Activated T-cell treated with anti-CD3 and anti-CD28 coated beads, Interleukin-2, amount 50 U/mL, for 72 hours (primary cell): ENCODE measurements around the gene CREB3L4. TPM values are rescaled to one million over a fixed set of nuclear protein-coding genes. Genes with fewer than 3 reads are reported as not detected.
"Not testable (repeated sequence)": the region's sequence is repeated elsewhere in the genome, so short reads cannot be mapped to it uniquely, and the experiment has no call there.

Experiments used
- ATAC-seq, 2 donors: fragments of 150-1000 bp; cut with Tn5 transposase; replicated peaks in 1 of 2; 2 replicates each; pipeline ENCODE4 v1.10.0; 2021; ENCODE audit warnings: moderate library complexity in 2 of 2, mild to moderate bottlenecking in 1 of 2
- DNase-seq, 2 donors: peaks; one replicate each; pipeline ENCODE4 v3.0.0; 2021 to 2022; ENCODE audit warnings: mixed read lengths in 1 of 2
- H3K27ac Mint-ChIP-seq: one replicate; pipeline ENCODE4 v1.8.0; 2022; ENCODE audit warnings: mild to moderate bottlenecking, moderate library complexity, mixed read lengths
- H3K27me3 Mint-ChIP-seq: one replicate; pipeline ENCODE4 v1.8.0; 2022; ENCODE audit warnings: low read depth, mixed read lengths
- H3K36me3 Mint-ChIP-seq, 2 donors: one replicate each; pipeline ENCODE4 v1.8.0; 2022; ENCODE audit warnings: mixed read lengths in 2 of 2, mild to moderate bottlenecking in 1 of 2; ENCODE audit not compliant: insufficient read depth in 2 of 2
- H3K4me1 Mint-ChIP-seq: one replicate; pipeline ENCODE4 v1.8.0; 2022; ENCODE audit warnings: low read depth, mixed read lengths
- H3K4me3 Mint-ChIP-seq, 2 donors: one replicate each; pipeline ENCODE4 v1.8.0; 2022; ENCODE audit warnings: mild to moderate bottlenecking in 2 of 2, mixed read lengths in 2 of 2, moderate library complexity in 2 of 2
- H3K9me3 Mint-ChIP-seq, 2 donors: one replicate each; pipeline ENCODE4 v1.8.0; 2022; ENCODE audit warnings: mixed read lengths in 2 of 2
- total RNA-seq, 2 donors: library from RNA; stranded (reverse); gene quantifications; one replicate each; pipeline ENCODE4 v1.2.3, GENCODE V29; 2022

CREB3L4 gene
- total RNA-seq, 2 donors from 2014 or later, result 13.7 to 13.9 TPM

GRCh38 chr1:153970346-153970745 lies 2.6 kb downstream of the CREB3L4 start:
- Mint-ChIP-seq H3K4me1 (peaks cover 72% of the 10 kb centered on the region), H3K36me3 (peaks cover 14 to 21% of the 10 kb centered on the region in 2 donors), H3K9me3 (no peaks in the 10 kb centered on the region), H3K27ac (no peak overlapping the region), H3K27me3 (no peaks in the 10 kb centered on the region), H3K4me3 (no peak overlapping the region)
- no peak for DNase-seq
- ATAC-seq, result no peak

- Mint-ChIP-seq H3K4me1 (peaks cover 59% of the 10 kb centered on the region), H3K27me3 (no peaks in the 10 kb centered on the region), H3K9me3 (no peaks in the 10 kb centered on the region), H3K36me3 (peaks cover 21 to 23% of the 10 kb centered on the region in 2 donors), H3K4me3 (no peak overlapping the region), H3K27ac (no peak overlapping the region)
- DNase-seq (no peak), ATAC-seq (no peak)
These were observed 5.4 kb downstream of the CREB3L4 start for GRCh38 chr1:153973071-153973470.

GRCh38 chr1:153973525-153973924 lies 5.8 kb downstream of the CREB3L4 start:
- no peak for ATAC-seq
- peaks cover 21 to 23% of the 10 kb centered on the region in 2 donors for H3K36me3 Mint-ChIP-seq

GRCh38 chr1:153976819-153977249 lies 9.1 kb downstream of the CREB3L4 start:
- DNase-seq (no peak), ATAC-seq (no peak)
- H3K4me3 Mint-ChIP-seq, result peak overlapping the region; percentile 95 to 98
- H3K36me3 Mint-ChIP-seq, result peaks cover 21 to 23% of the 10 kb centered on the region in 2 donors
- peak overlapping the region; percentile 96 for H3K27ac Mint-ChIP-seq
- no peaks in the 10 kb centered on the region for H3K27me3 Mint-ChIP-seq
- no peaks in the 10 kb centered on the region for H3K9me3 Mint-ChIP-seq
- H3K4me1 Mint-ChIP-seq, result peaks cover 59% of the 10 kb centered on the region

More at GRCh38 chr1:153973525-153973924, 5.8 kb downstream of the CREB3L4 start:
- Mint-ChIP-seq H3K4me1 (peaks cover 59% of the 10 kb centered on the region), H3K27ac (no peak overlapping the region), H3K4me3 (no peak overlapping the region), H3K27me3 (no peaks in the 10 kb centered on the region), H3K9me3 (no peaks in the 10 kb centered on the region)
- DNase-seq, result no peak

- Mint-ChIP-seq H3K9me3 (no peaks in the 10 kb centered on the region), H3K27me3 (no peaks in the 10 kb centered on the region)
- ATAC-seq, result peak; percentile 94 to 95
These were observed 9.8 kb downstream of the CREB3L4 start, which contains the start of gene JTB for GRCh38 chr1:153977250-153978240. Gene JTB, minus strand, starts transcription at chr1:153977674. Its CDS starts 422 bp downstream, at chr1:153977252.

GRCh38 chr1:153978274-153978909 lies 10.7 kb downstream of the CREB3L4 start:
- H3K9me3 Mint-ChIP-seq, result no peaks in the 10 kb centered on the region
- H3K4me1 Mint-ChIP-seq, result peaks cover 47% of the 10 kb centered on the region
- no peaks in the 10 kb centered on the region for H3K27me3 Mint-ChIP-seq
- H3K27ac Mint-ChIP-seq, result peak overlapping the region; percentile 91
- H3K4me3 Mint-ChIP-seq, result peak overlapping the region; percentile 95 to 98
- DNase-seq (no peak), ATAC-seq (no peak)
- peaks cover 20 to 21% of the 10 kb centered on the region in 2 donors for H3K36me3 Mint-ChIP-seq

More at GRCh38 chr1:153977250-153978240, 9.8 kb downstream of the CREB3L4 start, which contains the start of gene JTB:
- peak within 1 kb of the TSS; percentile 96 for H3K27ac Mint-ChIP-seq
- H3K4me1 Mint-ChIP-seq, result peaks cover 52% of the 10 kb centered on the region
- H3K4me3 Mint-ChIP-seq, result peak within 1 kb of the TSS; percentile 95 to 98
- DNase-seq, result peak; percentile 84 to 88
- H3K36me3 Mint-ChIP-seq, result peaks cover 21 to 23% of the 10 kb centered on the region in 2 donors

GRCh38 chr1:153979091-153979490 lies 11.4 kb downstream of the CREB3L4 start:
- Mint-ChIP-seq H3K36me3 (peaks cover 17 to 18% of the 10 kb centered on the region in 2 donors), H3K4me1 (peaks cover 40% of the 10 kb centered on the region), H3K4me3 (peak overlapping the region; percentile 95 to 98)
- H3K27ac Mint-ChIP-seq, H3K9me3 Mint-ChIP-seq, H3K27me3 Mint-ChIP-seq, ATAC-seq, DNase-seq: not testable (repeated sequence)

- H3K9me3 Mint-ChIP-seq, H3K27ac Mint-ChIP-seq, H3K4me3 Mint-ChIP-seq, H3K36me3 Mint-ChIP-seq, H3K27me3 Mint-ChIP-seq, ATAC-seq, DNase-seq: not testable (repeated sequence)
- H3K4me1 Mint-ChIP-seq, result peaks cover 41% of the 10 kb centered on the region
These were observed 14.0 kb downstream of the CREB3L4 start for GRCh38 chr1:153981735-153982134.

- Mint-ChIP-seq H3K36me3 (peaks cover 0 to 2% of the 10 kb centered on the region in 2 donors), H3K9me3 (no peaks in the 10 kb centered on the region), H3K27me3 (no peaks in the 10 kb centered on the region), H3K4me1 (peaks cover 37% of the 10 kb centered on the region), H3K27ac (no peak overlapping the region), H3K4me3 (peak overlapping the region; percentile 5 to 60)
- DNase-seq, result no peak
- no peak for ATAC-seq
These were observed 16.6 kb downstream of the CREB3L4 start for GRCh38 chr1:153984123-153984894.

- DNase-seq (peak; percentile 68 to 82), ATAC-seq (peak; percentile 83 to 85)
These were observed 17.7 kb downstream of the CREB3L4 start for GRCh38 chr1:153985341-153985912.

GRCh38 chr1:153985941-153986761 lies 18.4 kb downstream of the CREB3L4 start, which contains the start of gene RAB13:
Gene RAB13, minus strand, starts transcription at chr1:153986339. Its CDS starts 103 bp downstream, at chr1:153986236.
- Mint-ChIP-seq H3K27me3 (no peaks in the 10 kb centered on the region), H3K4me3 (peak within 1 kb of the TSS; percentile 93 to 95), H3K36me3 (peaks cover 7 to 9% of the 10 kb centered on the region in 2 donors), H3K9me3 (peaks cover 0 to 1% of the 10 kb centered on the region in 2 donors), H3K4me1 (peaks cover 47% of the 10 kb centered on the region), H3K27ac (peak within 1 kb of the TSS; percentile 91)
- ATAC-seq (peak in 1 of 2 donors; percentile 10), DNase-seq (peak in 1 of 2 donors; percentile 27)

More at GRCh38 chr1:153985341-153985912, 17.7 kb downstream of the CREB3L4 start:
- Mint-ChIP-seq H3K27me3 (no peaks in the 10 kb centered on the region), H3K27ac (peak overlapping the region; percentile 91), H3K9me3 (peaks cover 0 to 1% of the 10 kb centered on the region in 2 donors), H3K4me1 (peaks cover 44% of the 10 kb centered on the region), H3K36me3 (peaks cover 0 to 2% of the 10 kb centered on the region in 2 donors), H3K4me3 (peak overlapping the region; percentile 93 to 95)
